LHCN-M2 (cell line): ENCODE measurements around the gene CFB. TPM values are rescaled to one million over a fixed set of nuclear protein-coding genes. Genes with fewer than 3 reads are reported as not detected.
A peak's percentile ranks its signal among the peaks of the same experiment; 100 is the strongest.
"Not testable (repeated sequence)": the region's sequence is repeated elsewhere in the genome, so short reads cannot be mapped to it uniquely, and the experiment has no call there.

Source experiments
- DNase-seq: peaks from one replicate; pipeline ENCODE4 v3.0.0-alpha.2; 2012; ENCODE audit warnings: low read depth
- total RNA-seq: library from RNA; depleted of rRNA; stranded (reverse); fragments of >200 nt; gene quantifications from 2 replicates; pipeline ENCODE4 v1.2.3, GENCODE V29; 2014

Gene CFB
- total RNA-seq, 1 experiment from 2014 or later, result 1.1 TPM

DNA sequence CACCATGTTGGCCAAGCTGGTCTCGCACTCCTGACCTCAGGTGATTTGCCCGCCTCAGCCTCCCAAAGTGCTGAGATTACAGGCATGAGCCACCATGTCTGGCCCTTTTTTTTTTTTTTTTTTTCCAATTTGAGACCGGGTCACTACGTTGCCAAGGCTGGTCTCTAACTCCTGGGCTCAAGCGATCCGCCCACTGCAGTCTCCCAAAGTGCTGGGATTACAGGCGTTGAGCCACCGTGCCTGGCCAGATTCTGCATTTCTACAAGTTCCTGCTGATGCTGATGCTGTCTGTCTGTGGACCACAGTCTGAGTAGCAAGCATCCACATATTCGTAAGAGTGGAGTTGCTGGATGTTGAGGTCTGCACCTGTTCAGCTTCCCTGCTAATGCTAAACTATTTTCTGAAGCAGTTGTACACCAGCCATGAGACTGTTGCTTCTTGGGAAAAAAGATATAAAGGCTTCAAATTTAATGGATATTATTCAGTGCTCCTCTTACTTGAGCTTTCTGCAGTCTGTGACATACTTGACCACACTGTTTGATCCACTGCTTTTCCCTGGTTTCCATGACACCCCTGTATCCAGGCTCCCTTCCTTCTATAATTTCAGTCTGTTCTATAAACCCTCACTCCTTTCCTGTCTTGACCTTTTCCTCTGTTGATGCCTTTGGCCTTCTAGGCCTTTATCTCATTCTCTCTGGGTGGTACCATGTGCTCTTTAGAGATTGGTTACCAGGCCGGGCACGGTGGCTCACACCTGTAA lies 33.9 kb upstream of the CFB start:
- DNase-seq, result no peak

DNA sequence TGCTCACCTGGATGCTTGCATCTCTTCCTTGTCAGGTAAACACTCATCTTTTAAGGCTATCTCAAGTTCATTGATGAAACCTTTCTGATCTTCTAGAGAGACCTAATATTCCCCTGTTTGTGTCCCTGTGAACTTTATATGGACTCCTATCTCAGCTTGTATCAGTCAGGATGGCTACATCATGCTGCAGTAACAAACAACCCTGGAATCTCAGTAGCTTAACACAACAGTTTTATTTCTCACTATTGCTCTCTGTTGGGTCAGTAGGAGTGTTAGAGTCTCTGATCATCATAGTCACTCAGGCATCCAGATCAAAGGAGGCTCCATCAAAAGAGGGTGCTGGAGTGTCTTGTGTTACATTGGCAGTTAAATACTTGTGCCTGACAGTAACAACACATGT lies 30.5 kb upstream of the CFB start:
- no peak for DNase-seq

DNA sequence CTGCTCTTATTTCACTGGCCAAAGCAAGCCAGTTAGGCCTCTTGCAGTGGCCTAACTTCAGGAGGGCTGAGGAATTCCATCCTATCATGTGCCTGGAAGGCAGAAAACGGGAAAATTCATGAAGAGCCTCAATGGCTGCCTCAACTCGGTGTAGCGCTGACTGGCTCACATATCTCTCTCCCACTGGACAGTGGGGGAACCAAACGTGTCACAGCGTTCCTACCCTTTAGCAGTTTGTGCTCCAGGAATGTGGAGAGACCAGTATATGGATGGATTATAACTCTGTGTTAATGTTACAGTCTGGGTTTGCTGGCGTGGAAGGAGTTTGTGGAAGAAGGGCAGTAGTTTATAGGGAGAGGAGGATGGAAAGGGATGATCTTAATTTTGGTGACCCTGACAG lies 30.1 kb upstream of the CFB start:
- no peak for DNase-seq

DNA sequence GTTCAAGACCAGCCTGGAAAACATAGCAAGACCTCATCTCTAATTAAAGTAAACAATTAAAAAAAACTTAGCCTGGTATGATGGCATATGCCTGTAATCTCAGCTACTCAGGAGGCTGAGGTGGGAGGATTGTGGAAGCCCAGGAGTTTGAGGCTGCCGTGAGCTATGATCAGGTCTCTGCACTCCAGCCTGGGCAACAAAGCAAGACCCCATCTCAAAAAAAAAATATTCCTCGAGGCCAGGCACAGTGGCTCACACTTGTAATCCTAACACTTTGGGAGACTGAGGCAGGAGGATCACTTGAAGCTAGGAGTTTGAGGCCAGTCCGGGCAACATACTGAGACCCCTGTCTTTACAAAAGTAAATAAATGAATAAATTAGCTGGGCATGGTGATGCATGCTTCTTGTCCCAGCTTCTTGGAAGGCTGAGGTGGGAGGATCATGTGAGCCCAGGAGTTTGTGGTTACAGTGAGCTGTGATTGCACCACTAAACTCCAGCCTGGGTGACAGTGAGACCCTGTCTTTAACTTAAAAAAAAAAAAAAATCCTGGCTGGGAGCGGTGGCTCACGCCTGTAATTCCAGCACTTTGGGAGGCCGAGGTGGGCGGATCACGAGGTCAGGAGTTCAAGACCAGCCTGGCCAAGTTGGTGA lies 27.7 kb upstream of the CFB start:
- no peak for DNase-seq

DNA sequence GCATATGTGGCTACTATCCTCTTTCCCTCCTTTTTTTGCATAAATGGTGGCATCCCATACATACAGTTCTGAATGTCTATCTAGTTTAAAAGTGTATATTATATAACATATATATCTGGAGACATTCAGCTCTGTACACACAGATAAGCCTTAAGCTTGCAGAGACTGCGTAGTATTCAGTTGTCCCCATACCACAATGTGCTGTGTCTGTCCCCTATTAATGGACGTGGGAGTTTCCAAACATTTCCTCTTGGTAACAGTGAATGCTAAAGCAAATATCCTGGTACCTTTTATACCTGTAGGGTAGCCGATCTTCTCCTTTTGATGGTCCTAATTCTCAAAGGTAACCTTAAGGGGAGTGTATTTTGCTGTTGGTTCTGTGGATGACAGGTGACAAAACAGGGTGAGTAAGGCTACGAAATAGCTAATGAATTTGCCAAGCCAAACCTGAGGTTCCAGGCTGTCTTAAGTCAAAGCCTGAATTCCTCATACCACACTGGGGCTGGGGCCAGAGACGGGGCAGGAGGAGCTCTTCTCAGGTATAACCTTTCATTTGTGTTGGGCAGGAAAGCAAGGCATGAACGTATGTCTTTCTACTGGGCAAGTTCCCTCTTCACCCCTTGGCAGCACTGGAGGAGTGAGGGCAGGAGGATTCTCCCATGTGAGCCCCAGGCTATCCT lies 26.1 kb upstream of the CFB start:
- no peak for DNase-seq

DNA sequence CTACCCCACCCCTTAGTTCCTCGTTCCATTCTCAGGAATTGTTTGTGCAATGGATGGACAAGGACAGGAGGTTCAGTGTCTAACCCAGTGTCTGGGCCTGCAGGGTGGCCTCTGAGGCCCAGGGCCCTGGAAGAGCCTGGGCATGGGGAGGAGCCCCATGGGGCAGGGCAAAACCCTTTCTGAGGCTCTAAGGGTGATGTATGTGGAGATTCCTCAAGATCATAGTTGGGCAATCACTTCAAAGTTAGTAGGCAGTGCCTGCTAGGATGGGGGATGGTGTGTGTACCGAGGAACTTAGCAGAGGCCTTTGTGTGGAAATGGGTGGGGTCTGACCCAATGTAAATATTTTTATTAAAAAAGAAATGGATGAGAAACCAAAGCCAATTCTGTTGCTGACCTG lies 25.1 kb upstream of the CFB start:
- DNase-seq, result no peak

DNA sequence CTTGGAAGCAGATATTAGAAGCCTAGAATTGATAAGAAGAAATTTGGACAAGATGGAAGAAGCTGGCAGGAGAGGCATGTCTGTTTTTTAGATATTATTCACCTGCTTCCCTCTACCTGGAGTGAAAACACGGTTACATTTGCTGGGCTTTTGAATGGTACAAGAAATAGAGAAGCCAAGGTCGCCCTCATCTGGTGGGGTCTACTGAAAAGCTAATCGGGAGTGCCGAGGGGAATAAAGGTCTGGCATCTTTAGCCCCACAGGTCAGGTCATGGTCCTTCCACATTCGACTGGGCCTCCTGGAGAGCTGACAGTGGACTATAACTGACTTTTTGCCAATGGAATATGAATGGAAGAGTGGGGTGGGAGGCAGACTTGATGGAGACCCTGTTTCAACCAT lies 23.0 kb upstream of the CFB start:
- no peak for DNase-seq

DNA sequence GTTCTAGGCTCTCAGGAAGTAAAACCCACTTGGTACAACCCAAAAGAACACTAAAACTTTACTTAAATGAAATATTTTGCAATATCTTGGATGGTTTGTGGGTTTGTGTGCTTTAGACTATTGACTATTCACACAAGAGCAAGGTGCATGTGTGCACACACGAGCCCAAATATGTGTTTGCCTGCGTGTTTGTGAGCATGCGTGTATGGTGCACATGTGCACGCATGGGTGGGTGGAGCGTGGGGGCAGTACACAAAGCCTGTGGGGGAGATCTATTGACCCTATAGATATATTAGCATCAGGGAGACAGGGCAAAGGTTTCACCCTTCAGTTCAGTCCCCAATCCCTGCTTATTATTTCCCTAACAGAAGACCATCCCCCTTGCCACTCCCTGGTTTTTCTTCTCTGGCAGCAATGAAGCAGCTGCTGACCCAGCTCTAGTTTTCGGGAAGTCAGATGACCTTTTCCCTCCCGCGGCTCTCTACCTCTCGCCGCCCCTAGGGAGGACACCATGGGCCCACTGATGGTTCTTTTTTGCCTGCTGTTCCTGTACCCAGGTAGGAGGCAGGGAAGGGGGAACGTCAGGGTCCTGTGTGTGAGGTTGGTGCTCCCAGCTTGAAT lies 18.5 kb upstream of the CFB start, which contains the start of gene C2:
C2 (plus strand) TSS at position 476 of the 621 bp plus-strand sequence; CDS start at position 512, 36 bp downstream.
- no peak for DNase-seq

DNA sequence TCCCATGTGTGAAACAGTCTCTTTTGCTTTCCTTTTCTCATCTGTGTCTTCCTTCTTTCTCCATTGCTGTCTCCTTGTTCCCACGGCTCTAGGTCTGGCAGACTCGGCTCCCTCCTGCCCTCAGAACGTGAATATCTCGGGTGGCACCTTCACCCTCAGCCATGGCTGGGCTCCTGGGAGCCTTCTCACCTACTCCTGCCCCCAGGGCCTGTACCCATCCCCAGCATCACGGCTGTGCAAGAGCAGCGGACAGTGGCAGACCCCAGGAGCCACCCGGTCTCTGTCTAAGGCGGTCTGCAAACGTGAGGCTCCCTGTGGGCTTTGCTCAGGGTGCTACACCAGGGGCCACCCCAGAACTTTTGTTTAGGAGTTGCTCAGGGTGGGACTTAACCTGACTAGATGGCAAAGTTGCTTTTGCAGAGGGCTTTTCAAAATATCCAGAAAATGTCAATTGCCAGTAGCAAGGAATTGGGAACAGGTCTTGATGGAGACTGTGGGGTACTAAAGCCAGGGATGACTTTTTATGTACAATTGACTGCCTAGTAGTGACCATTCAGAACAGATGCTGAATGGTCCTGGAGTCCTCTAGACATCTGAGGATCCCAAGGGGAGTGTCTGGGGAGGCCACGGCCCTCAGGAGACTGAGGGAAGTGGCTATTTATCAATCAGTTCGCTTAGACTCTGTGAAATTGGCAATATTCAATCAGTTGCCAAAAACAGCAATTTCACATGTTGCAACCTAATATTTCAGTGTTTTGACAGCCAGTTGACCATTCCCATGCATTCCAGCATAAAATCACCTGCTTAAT lies 17.8 kb upstream of the CFB start:
- no peak for DNase-seq

DNA sequence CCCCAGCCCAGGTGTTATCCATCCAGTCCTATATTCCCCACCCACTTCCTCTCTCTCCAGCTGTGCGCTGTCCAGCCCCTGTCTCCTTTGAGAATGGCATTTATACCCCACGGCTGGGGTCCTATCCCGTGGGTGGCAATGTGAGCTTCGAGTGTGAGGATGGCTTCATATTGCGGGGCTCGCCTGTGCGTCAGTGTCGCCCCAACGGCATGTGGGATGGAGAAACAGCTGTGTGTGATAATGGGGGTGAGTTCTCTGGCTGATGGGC lies 17.3 kb upstream of the CFB start:
- no peak for DNase-seq

DNA sequence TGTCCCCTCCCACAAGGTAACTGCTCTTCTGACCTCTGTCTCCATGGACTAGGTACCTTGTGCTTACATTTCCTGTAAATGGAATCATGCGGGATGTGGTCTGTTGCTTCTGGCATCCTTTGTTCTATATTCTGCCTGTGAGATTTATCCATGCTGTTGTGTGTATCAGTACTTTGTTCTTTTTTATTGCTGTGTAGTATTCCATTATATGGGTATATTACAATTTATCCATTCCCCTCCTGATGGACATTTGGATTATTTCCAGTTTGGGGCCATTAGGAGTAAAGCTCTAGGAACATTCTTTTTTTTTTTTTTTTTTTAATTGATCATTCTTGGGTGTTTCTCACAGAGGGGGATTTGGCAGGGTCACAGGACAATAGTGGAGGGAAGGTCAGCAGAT lies 14.9 kb upstream of the CFB start:
- DNase-seq, result no peak

DNA sequence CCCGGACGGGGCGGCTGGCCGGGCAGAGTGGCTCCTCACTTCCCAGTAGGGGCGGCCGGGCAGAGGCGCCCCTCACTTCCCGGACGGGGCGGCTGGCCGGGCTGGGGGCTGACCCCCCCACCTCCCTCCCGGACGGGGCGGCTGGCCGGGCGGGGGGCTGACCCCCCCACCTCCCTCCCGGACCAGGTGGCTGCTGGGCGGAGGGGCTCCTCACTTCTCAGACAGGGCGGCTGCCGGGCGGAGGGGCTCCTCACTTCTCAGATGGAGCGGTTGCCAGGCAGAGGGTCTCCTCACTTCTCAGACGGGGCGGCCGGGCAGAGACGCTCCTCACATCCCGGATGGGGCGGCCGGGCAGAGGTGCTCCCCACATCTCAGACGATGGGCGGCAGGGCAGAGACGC lies 13.8 kb upstream of the CFB start:
- not testable (repeated sequence) for DNase-seq

DNA sequence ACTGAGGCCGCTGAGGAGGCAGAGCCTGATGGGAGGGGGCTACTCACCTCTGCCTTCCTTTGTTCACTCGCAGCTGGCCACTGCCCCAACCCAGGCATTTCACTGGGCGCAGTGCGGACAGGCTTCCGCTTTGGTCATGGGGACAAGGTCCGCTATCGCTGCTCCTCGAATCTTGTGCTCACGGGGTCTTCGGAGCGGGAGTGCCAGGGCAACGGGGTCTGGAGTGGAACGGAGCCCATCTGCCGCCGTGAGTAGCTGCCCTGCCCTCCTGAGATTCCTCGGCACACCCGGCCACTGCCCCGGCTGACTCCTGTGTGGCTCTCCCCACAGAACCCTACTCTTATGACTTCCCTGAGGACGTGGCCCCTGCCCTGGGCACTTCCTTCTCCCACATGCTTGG lies 12.4 kb upstream of the CFB start:
- no peak for DNase-seq

DNA sequence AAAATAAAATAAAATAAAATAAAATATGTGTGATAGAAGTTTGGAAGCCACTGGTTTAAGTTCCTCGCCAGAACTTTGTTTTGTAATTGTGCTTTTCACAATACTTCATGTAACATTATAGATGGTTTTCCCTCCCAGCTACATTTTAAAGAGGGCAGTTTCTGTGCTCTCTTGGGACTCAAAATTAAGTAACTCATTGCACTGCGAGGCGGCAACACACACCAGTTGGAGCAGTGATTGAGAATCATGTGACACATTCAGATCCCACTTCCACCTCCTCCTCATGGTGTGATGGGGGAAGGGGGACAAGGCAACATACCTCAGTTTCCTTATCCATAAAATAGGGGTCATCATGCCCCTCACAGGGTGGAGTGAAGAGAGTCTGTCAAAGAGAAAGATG lies 10.9 kb upstream of the CFB start:
- no peak for DNase-seq

DNA sequence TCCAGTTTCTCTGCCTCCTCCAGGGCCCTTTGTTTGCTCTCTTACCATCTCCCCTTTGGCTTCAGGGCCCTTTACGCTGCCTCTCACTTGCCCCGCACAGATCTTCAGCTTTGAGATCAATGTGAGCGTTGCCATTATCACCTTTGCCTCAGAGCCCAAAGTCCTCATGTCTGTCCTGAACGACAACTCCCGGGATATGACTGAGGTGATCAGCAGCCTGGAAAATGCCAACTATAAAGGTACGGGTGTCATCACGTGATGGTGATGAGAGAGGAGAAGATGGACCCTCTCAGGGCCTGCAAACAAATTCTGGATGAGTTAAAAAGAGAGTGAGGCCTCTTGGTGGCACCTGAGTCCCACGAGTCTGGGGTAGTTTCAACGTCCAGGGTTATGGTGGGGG lies 10.1 kb upstream of the CFB start:
- no peak for DNase-seq

DNA sequence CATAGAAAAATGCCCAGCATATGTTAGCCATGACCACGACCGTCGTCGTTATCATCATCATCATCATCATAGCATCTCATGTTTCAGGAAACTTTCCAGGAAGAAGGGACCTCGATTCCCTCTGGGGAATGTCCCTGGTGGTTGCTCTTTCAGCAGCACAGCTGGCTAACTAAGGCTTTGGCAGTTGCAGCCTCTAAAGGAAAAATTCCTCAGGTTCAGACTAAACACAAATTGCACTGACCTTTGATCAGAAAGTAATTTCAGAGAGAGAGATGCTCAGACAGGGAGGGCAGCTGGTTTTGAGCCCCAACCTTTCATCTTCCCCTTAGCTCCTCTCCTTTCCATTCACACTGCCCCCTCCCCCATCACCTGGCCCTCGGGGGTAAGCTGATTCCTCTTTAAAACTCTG lies 5.6 kb upstream of the CFB start:
- DNase-seq, result peak; percentile 50

DNA sequence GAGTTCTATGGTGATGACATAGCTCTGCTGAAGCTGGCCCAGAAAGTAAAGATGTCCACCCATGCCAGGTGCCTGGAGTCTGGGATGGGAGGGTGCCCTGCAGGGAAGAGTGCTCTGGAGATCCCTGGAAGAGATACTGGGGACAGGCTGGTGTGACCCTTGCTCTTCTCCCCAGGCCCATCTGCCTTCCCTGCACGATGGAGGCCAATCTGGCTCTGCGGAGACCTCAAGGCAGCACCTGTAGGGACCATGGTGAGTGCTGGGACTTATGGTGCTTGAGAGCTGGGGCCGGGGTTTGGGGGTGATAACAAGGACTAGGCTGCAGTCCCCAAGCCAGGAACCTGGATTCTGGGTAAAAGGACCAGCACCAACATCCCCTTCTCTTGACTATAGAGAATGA lies 2.2 kb upstream of the CFB start:
- no peak for DNase-seq

DNA sequence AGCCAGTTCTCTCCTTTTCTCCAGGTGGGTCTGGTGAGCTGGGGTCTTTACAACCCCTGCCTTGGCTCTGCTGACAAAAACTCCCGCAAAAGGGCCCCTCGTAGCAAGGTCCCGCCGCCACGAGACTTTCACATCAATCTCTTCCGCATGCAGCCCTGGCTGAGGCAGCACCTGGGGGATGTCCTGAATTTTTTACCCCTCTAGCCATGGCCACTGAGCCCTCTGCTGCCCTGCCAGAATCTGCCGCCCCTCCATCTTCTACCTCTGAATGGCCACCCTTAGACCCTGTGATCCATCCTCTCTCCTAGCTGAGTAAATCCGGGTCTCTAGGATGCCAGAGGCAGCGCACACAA lies 765 bp upstream of the CFB start:
- no peak for DNase-seq

DNA sequence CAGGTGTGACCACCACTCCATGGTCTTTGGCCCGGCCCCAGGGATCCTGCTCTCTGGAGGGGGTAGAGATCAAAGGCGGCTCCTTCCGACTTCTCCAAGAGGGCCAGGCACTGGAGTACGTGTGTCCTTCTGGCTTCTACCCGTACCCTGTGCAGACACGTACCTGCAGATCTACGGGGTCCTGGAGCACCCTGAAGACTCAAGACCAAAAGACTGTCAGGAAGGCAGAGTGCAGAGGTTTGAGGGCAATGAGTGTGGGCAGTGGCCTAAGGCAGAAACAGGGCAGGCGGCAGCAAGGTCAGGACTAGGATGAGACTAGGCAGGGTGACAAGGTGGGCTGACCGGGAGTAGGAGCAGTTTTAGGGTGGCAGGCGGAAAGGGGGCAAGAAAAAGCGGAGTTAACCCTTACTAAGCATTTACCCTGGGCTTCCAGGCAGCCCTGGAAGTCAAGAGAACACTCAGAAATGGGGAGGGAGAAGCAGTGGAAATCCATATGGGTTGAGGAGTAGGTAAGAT lies 533 bp downstream of the CFB start:
- no peak for DNase-seq

DNA sequence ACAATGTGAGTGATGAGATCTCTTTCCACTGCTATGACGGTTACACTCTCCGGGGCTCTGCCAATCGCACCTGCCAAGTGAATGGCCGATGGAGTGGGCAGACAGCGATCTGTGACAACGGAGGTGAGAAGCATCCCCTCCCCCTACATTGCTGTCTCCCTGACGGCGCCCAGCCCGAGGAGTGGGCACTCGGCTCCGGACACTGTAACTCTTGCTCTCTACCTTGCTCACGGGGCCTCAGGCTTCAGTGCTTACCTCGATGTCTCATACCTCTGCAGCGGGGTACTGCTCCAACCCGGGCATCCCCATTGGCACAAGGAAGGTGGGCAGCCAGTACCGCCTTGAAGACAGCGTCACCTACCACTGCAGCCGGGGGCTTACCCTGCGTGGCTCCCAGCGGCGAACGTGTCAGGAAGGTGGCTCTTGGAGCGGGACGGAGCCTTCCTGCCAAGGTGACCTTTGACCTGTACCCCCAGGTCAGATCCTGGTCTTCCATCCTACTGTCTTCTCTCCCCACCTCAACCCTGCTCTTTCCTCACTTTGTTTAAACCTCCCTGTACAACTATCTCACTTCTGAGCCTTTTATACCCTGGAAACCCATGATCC lies 1.3 kb downstream of the CFB start:
- DNase-seq, result no peak

DNA sequence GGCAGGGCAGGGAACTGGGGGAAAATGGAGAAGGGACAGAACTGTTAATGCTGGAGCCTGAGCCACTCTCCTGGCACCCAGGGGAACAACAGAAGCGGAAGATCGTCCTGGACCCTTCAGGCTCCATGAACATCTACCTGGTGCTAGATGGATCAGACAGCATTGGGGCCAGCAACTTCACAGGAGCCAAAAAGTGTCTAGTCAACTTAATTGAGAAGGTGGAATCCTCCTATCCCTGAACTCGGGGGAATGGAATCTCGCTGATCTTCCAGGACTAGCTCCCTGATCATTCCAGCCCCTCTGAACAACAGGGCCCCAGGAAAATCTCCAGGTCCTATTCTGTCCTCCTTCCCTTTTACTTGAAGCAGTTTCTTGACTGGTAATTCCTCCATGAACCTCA lies 2.0 kb downstream of the CFB start:
- no peak for DNase-seq
